HCT116 (cell line): Measurements from ENCODE around the gene GPHN. TPM values are rescaled to one million over a fixed set of nuclear protein-coding genes. Genes with fewer than 3 reads are reported as not detected.

ENCODE experiments used
- ATAC-seq: fragments of 200-7000 bp; cut with Tn5 transposase; 2 replicates; pipeline ENCODE4 v1.9.1; 2020; ENCODE audit warnings: mild to moderate bottlenecking, moderate library complexity
- BruUV-seq: library from RNA; stranded (reverse); fragments of 400-500 nt; replicated peaks from 2 replicates; lab custom pipeline; 2021; lab: Mats Ljungman, UMichigan
- CTCF ChIA-PET: fragments of 300-600 bp; sonication (Branson Sonifier 250); formaldehyde crosslinking; loops from one replicate; lab custom pipeline; 2021; ENCODE audit warnings: antibody characterized with exemption; lab: Charles Lee
- POLR2A ChIA-PET: fragments of 300-600, 350-600 bp; sonication (Branson Sonifier 250); formaldehyde crosslinking; loops from one replicate; lab custom pipeline; 2021; ENCODE audit warnings: antibody characterized with exemption; lab: Charles Lee
- RAD21 ChIA-PET, 2 experiments: fragments of 300-600 bp; sonication (Branson Sonifier 250); formaldehyde crosslinking; loops; one replicate each; lab custom pipeline; 2023; ENCODE audit warnings: low total read pairs in 2 of 2; ENCODE audit not compliant: uncharacterized antibody in 2 of 2, unreplicated experiment in 2 of 2, low non-redundant PET in 1 of 2; lab: Charles Lee
- DNase-seq: peaks from one replicate; pipeline ENCODE4 v3.0.0-alpha.2; 2010; ENCODE audit warnings: low read depth, low spot score
- H2AFZ ChIP-seq: fragments of 200-600 bp; shearing (Covaris generic), sonication (generic); 2 replicates; pipeline ENCODE4 v1.6.1; 2017; ENCODE audit warnings: low read depth, mixed run types, mixed read lengths, antibody characterized with exemption, low read length; ENCODE audit not compliant: poor library complexity, severe bottlenecking
- H3K27ac ChIP-seq: 2 replicates; pipeline ENCODE4 v1.5.1; 2012; ENCODE audit warnings: low read depth, low read length
- H3K27me3 ChIP-seq: fragments of 200-600 bp; sonication (generic); 2 replicates; pipeline ENCODE4 v1.6.1; 2016; ENCODE audit warnings: mixed run types, low read length, mixed read lengths; ENCODE audit not compliant: insufficient read depth
- H3K36me3 ChIP-seq, 2 experiments: fragments of 200-500 bp in 1 of 2; fragments of 200-600 bp in 1 of 2; sonication (Bioruptor generic) in 1 of 2; sonication (generic) in 1 of 2; 2 replicates each; pipeline versions ENCODE4 v1.5.1 to v1.6.1; 2014 to 2016; ENCODE audit warnings: low read length in 2 of 2, inconsistent platforms in 1 of 2, mixed read lengths in 1 of 2, mixed run types in 1 of 2; ENCODE audit not compliant: insufficient read depth in 2 of 2, control insufficient read depth in 1 of 2
- H3K4me1 ChIP-seq, 2 experiments: fragments of 200-600 bp in 1 of 2; sonication (generic) in 1 of 2; 2 replicates each; pipeline versions ENCODE4 v1.5.1 to v1.6.1; 2012 to 2017; ENCODE audit warnings: low read length in 2 of 2, inconsistent platforms in 1 of 2, mild to moderate bottlenecking in 1 of 2, mixed read lengths in 1 of 2, mixed run types in 1 of 2, moderate library complexity in 1 of 2; ENCODE audit not compliant: insufficient read depth in 2 of 2, control insufficient read depth in 1 of 2
- H3K4me2 ChIP-seq: fragments of 200-600 bp; sonication (generic); 2 replicates; pipeline ENCODE4 v1.6.1; 2017; ENCODE audit warnings: mixed run types, low read length, mixed read lengths
- H3K4me3 ChIP-seq, 2 experiments: fragments of 200-600 bp in 1 of 2; sonication (generic) in 1 of 2; replicated peaks in 1 of 2; 2 replicates each; pipeline ENCODE4 v1.5.1; 2011 to 2016; ENCODE audit warnings: low read length in 2 of 2, control low read depth in 1 of 2, low read depth in 1 of 2, mild to moderate bottlenecking in 1 of 2, mixed read lengths in 1 of 2, mixed run types in 1 of 2
- H3K79me2 ChIP-seq: fragments of 200-600 bp; sonication (generic); 2 replicates; pipeline ENCODE4 v1.6.1; 2017; ENCODE audit warnings: mild to moderate bottlenecking, mixed run types, low read length, moderate library complexity, mixed read lengths; ENCODE audit not compliant: insufficient read depth
- H3K9ac ChIP-seq: fragments of 200-600 bp; sonication (generic); 2 replicates; pipeline ENCODE4 v1.6.1; 2016; ENCODE audit warnings: low read length, mixed read lengths
- H3K9me2 ChIP-seq: fragments of 200-600 bp; sonication (generic), shearing (Covaris generic); 2 replicates; pipeline ENCODE4 v1.6.1; 2017; ENCODE audit warnings: mixed run types, mild to moderate bottlenecking, moderate library complexity; ENCODE audit not compliant: insufficient read depth
- H3K9me3 ChIP-seq, 2 experiments: fragments of 200-500 bp in 1 of 2; fragments of 200-600 bp in 1 of 2; sonication (Bioruptor generic) in 1 of 2; sonication (generic) in 1 of 2; 2 replicates each; pipeline ENCODE4 v1.6.1; 2014 to 2017; ENCODE audit warnings: low read length in 2 of 2, mixed read lengths in 2 of 2, inconsistent platforms in 1 of 2, low read depth in 1 of 2, mild to moderate bottlenecking in 1 of 2, mixed run types in 1 of 2, moderate library complexity in 1 of 2; ENCODE audit not compliant: control insufficient read depth in 1 of 2, insufficient read depth in 1 of 2
- H4K20me1 ChIP-seq: fragments of 200-600 bp; sonication (generic), shearing (Covaris generic); 2 replicates; pipeline ENCODE4 v1.6.1; 2017; ENCODE audit warnings: mixed run types, mild to moderate bottlenecking, moderate library complexity; ENCODE audit not compliant: insufficient read depth
- CTCF ChIP-seq, 3 experiments: fragments of 200-600 bp in 1 of 3; sonication (generic) in 1 of 3; IDR thresholded peaks in 2 of 3; conservative IDR thresholded peaks in 1 of 3; 2 replicates each; pipeline ENCODE4 v1.5.1; 2012 to 2017; ENCODE audit warnings: low read depth in 2 of 3, low read length in 2 of 3, antibody characterized with exemption in 1 of 3, borderline replicate concordance in 1 of 3, control low read depth in 1 of 3, mild to moderate bottlenecking in 1 of 3, mixed read lengths in 1 of 3, mixed run types in 1 of 3, moderate library complexity in 1 of 3; ENCODE audit not compliant: insufficient read depth in 1 of 3
- EGR1 ChIP-seq: IDR thresholded peaks from 2 replicates; pipeline ENCODE4 v1.6.1; 2012; ENCODE audit warnings: low read depth
- ELF1 ChIP-seq: IDR thresholded peaks from 2 replicates; pipeline ENCODE4 v1.6.1; 2012; ENCODE audit warnings: low read depth, borderline replicate concordance
- EZH2phosphoT487 ChIP-seq: fragments of 200-600 bp; IDR thresholded peaks from 2 replicates; pipeline ENCODE4 v1.6.1; 2018; ENCODE audit warnings: antibody characterized with exemption, borderline replicate concordance
- FOSL1 ChIP-seq: IDR thresholded peaks from 2 replicates; pipeline ENCODE4 v1.6.1; 2012; ENCODE audit warnings: low read depth
- MAX ChIP-seq: IDR thresholded peaks from 2 replicates; pipeline ENCODE4 v1.6.1; 2012
- POLR2A ChIP-seq: IDR thresholded peaks from 2 replicates; pipeline ENCODE4 v1.7.0; 2011; ENCODE audit warnings: borderline replicate concordance; ENCODE audit not compliant: insufficient read depth, insufficient read length; ENCODE audit errors: extremely low read depth
- POLR2AphosphoS5 ChIP-seq: IDR thresholded peaks from 2 replicates; pipeline ENCODE4 v1.6.1; 2011; ENCODE audit warnings: mild to moderate bottlenecking, low read depth, low read length, moderate library complexity
- TCF7L2 ChIP-seq: IDR thresholded peaks from 2 replicates; pipeline ENCODE4 v1.7.0; 2011; ENCODE audit warnings: borderline replicate concordance, inconsistent platforms; ENCODE audit not compliant: insufficient read depth, insufficient read length; ENCODE audit errors: extremely low read depth
- YY1 ChIP-seq: IDR thresholded peaks from 2 replicates; pipeline ENCODE4 v1.6.1; 2011; ENCODE audit warnings: low read length, low read depth, moderate library complexity, mild to moderate bottlenecking; ENCODE audit not compliant: insufficient replicate concordance; ENCODE audit errors: extremely low read depth
- intact Hi-C: fragments of 100-400 bp; cut with micrococcal nuclease; formaldehyde crosslinking; loops from 2 replicates; pipeline ENCODE4 v1.10.0; 2022
- total RNA-seq: library from RNA; stranded (reverse); gene quantifications from one replicate; pipeline ENCODE4 v1.2.1, GENCODE V29; 2021; ENCODE audit not compliant: unreplicated experiment

Gene GPHN
- total RNA-seq, 1 experiment from 2014 or later: 43.8 TPM

- TF ChIP-seq POLR2AphosphoS5 (no peak), ELF1 (no peak), EZH2phosphoT487 (no peak), TCF7L2 (no peak), EGR1 (no peak), POLR2A (no peak), YY1 (no peak), MAX (no peak), FOSL1 (no peak)
These were observed 633.4 kb downstream of the GPHN start (continued) for GRCh38 chr14:67141146-67141900.

- no peak for DNase-seq
- no peaks in the 10 kb centered on the region for H3K36me3 ChIP-seq
- H3K9me2 ChIP-seq: no peaks in the 10 kb centered on the region
- TF ChIP-seq EGR1 (no peak), CTCF (IDR thresholded peaks at IDR 0.05 in 2 of 3, conservative IDR thresholded peaks at IDR 0.05 in 1 of 3; ENCODE audit: borderline replicate concordance in 1 of 3, insufficient read depth in 1 of 3, low read depth in 2 of 3, low read length in 2 of 3) (peak in 2 of 3 experiments; percentile 50 to 70; a peak in 4 of 6 replicates)
- TF ChIP-seq, all 23 proteins: peak for 1
- ATAC-seq: peak; percentile 58; the same call in 1 of the 2 replicates
- H2AFZ ChIP-seq: peak overlapping the region; percentile 65
- H3K4me2 ChIP-seq: no peak overlapping the region
- CTCF ChIA-PET: interaction anchor here (1.1 kb wide), 1 partner anchor 136 kb away, joined by 3 read pairs; no protein-coding TSS in a partner anchor
- intact Hi-C loops: no loop called here
- H3K4me3 ChIP-seq: no peak overlapping the region
- no peaks in the 10 kb centered on the region for H3K27me3 ChIP-seq
- no peak overlapping the region for H3K27ac ChIP-seq
- no TSS peak for BruUV-seq
- POLR2A ChIA-PET: no interaction called here
- no peaks in the 10 kb centered on the region for H3K4me1 ChIP-seq
- H3K9me3 ChIP-seq: no peaks in the 10 kb centered on the region
- H3K9ac ChIP-seq: no peak overlapping the region
- RAD21 ChIA-PET: no interaction called here
- no peaks in the 10 kb centered on the region for H3K79me2 ChIP-seq
- no peaks in the 10 kb centered on the region for H4K20me1 ChIP-seq
These were observed 643.2 kb downstream of the GPHN start for GRCh38 chr14:67151082-67151666.
